ENCODE data around the gene ZNF862. TPM values are rescaled to one million over a fixed set of nuclear protein-coding genes. Genes with fewer than 3 reads are reported as not detected.

ZNF862 gene
- total and polyA plus RNA-seq, 10 of the 15 experiments (the other 5 are each of a cell fraction or from before 2014, with no cell fraction given), result 0.49 to 7.7 (median 3.5) TPM

DNA sequence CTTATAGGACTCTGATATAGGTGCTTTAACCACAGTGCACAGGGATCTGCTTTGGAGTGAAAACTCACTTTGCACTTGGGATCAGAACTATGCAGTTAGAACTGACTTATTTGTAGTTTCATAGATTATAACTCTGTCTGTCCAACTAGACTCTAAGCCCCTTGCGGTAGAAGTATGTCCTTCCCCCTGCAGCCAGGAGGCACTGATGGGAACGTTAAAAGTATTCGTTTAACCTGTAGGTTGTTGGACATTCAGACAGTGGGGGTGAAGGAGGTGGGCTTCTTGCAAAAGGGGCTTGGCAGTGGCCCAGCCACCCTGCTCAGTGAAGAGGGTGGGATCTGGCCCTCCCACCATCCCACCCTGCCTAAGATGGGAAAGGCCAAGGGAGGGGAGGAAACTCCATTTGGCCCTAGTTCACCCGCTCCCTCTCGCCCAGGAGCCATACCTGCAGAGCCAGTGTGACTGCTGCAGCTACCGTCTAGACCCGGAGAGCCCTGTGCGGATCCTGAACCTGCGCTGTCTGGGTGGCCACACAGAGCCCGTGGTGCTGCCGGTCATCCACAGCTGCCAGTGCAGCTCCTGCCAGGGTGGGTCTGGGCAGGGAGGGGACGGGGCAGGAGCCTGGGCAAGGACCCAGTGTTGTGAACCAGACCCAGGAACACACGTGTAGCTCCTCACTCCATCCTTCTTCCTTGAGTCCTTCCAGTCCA, 5.7 kb upstream of the ZNF862 start:
- WGBS (ENCODE audit: insufficient coverage, insufficient replicate concordance, low lambda C conversion rate, missing lambda C conversion rate), result 48% methylated on average over 13 of the region's 13 CpGs
- ChIA-PET RAD21 (ENCODE audit: unreplicated experiment) (no interaction called here), POLR2A (no interaction called here), CTCF (no interaction called here), SMC1A (ENCODE audit: uncharacterized antibody, unreplicated experiment) (no interaction called here)
- Histone ChIP-seq H4K20me1 (ENCODE audit: control insufficient read depth, insufficient read depth) (no peaks in the 10 kb centered on the region), H3K27me3 (replicated peaks in 1 of 2; ENCODE audit: control insufficient read depth in 2 of 2, insufficient read depth in 2 of 2, low read length in 1 of 2) (peaks cover 0 to 3% of the 10 kb centered on the region in 2 experiments; a peak in 1 of 4 replicates), H3K4me1 (ENCODE audit: control insufficient read depth, insufficient read depth, low read length) (no peaks in the 10 kb centered on the region), H3K4me2 (ENCODE audit: control insufficient read depth, insufficient read depth) (no peak overlapping the region), H2AFZ (ENCODE audit: control insufficient read depth, low read depth, low read length) (no peak overlapping the region), H3K79me2 (ENCODE audit: control insufficient read depth, insufficient read depth, low read length) (no peaks in the 10 kb centered on the region), H3K4me3 (no peak overlapping the region), H3K9me3 (replicated peaks; ENCODE audit: control insufficient read depth, insufficient read depth, low read length) (no peaks in the 10 kb centered on the region), H3K27ac (ENCODE audit: control insufficient read depth, insufficient read depth) (no peak overlapping the region), H3K36me3 (ENCODE audit: control insufficient read depth in 2 of 2, insufficient read depth in 2 of 2, low read length in 1 of 2) (no peaks in the 10 kb centered on the region), H3K9ac (ENCODE audit: control insufficient read depth, insufficient read depth, low read length) (no peak overlapping the region)
- in situ Hi-C loops (cut with MboI), result no loop called here
- intact Hi-C loops (cut with micrococcal nuclease; ENCODE audit: unreplicated experiment), result no loop called here
- TF ChIP-seq, protein P1, sequence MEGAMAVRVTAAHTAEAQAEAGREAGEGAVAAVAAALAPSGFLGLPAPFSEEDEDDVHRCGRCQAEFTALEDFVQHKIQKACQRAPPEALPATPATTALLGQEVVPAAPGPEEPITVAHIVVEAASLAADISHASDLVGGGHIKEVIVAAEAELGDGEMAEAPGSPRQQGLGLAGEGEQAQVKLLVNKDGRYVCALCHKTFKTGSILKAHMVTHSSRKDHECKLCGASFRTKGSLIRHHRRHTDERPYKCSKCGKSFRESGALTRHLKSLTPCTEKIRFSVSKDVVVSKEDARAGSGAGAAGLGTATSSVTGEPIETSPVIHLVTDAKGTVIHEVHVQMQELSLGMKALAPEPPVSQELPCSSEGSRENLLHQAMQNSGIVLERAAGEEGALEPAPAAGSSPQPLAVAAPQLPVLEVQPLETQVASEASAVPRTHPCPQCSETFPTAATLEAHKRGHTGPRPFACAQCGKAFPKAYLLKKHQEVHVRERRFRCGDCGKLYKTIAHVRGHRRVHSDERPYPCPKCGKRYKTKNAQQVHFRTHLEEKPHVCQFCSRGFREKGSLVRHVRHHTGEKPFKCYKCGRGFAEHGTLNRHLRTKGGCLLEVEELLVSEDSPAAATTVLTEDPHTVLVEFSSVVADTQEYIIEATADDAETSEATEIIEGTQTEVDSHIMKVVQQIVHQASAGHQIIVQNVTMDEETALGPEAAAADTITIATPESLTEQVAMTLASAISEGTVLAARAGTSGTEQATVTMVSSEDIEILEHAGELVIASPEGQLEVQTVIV (IDR thresholded peaks at IDR 0.05; ENCODE audit: borderline replicate concordance, partially characterized antibody), result no peak
- TF ChIP-seq RELA (IDR thresholded peaks at IDR 0.05; ENCODE audit: borderline replicate concordance, partially characterized antibody), result no peak
- TF ChIP-seq BCL11A (IDR thresholded peaks at IDR 0.05; ENCODE audit: low read depth, low read length), result no peak
- no peak for TF ChIP-seq IRF3 (IDR thresholded peaks at IDR 0.05)
- TF ChIP-seq TCF3 (IDR thresholded peaks at IDR 0.05; ENCODE audit: borderline replicate concordance, insufficient read depth, low read depth, low read length), result no peak
- TF ChIP-seq ETV6 (conservative IDR thresholded peaks at IDR 0.05 in 1 of 2, IDR thresholded peaks at IDR 0.05 in 1 of 2; ENCODE audit: borderline replicate concordance in 1 of 2, low read depth in 1 of 2), result no peak
- TF ChIP-seq YY1 (IDR thresholded peaks at IDR 0.05; ENCODE audit: low read depth, low read length), result no peak
- no peak for TF ChIP-seq JUNB (IDR thresholded peaks at IDR 0.05)
- no peak for TF ChIP-seq HDGF (IDR thresholded peaks at IDR 0.05)
- TF ChIP-seq TBL1XR1 (IDR thresholded peaks at IDR 0.05; ENCODE audit: low read depth, low read length), result no peak
- ATAC-seq (no peak), FAIRE-seq (no peak), DNase-seq (ENCODE audit: low read depth, low spot score) (no peak)
- BruUV-seq (replicated peaks), result no TSS peak

Measured in GM12878 (cell line).